GM18498 (cell line): Measurements from ENCODE around the gene FARP2.

ENCODE experiments used
- ATAC-seq: cut with Tn5 transposase; IDR thresholded peaks from one replicate; pipeline ENCODE4 v1.9.1; 2021; ENCODE audit warnings: mild to moderate bottlenecking, moderate library complexity; ENCODE audit not compliant: unreplicated experiment

The FARP2 gene

DNA sequence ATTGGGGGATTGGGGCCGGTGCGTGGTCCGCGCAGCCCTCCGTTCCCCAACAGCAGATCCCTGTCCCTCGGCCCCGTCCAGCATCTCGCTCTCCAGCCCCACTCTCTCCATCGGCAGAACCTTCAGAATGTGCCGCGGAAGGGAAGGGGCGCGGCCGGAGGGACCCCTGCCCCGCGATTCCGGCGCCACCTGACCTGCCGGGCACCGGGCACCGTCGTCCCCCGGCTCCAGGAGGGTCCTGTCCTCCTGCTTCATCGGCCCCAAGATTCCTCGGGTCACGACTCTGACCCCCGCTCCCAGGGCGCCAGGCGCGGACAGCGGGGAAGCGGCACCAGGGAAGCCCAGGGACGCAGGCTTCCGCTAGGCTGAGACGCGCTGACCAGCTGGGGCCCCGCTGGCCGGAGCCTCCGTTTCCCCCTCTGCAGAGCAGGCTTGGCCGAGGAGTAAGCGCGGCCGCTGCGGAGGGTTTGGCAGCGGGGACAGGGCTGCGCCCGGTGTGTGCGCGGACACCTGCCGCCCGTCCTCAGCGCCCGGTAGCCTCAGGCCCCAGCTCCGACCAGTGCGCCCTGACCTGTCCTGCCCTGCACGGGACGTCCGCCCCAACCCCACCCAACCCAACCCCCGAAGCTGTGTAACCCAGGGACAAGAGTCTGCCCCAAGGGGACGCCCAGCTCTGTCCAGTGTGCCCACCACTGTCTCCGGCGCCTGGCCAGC, 185.6 kb downstream of the FARP2 start:
- no peak for ATAC-seq

- ATAC-seq, result no peak
Measured at GRCh38 chr2:241542278-241542605, 186.2 kb downstream of the FARP2 start.
